IMR-90 (cell line): ENCODE measurements around the gene BBS5.

Experiments used
- CEBPB ChIP-seq: IDR thresholded peaks from 2 replicates; pipeline ENCODE4 v1.6.1; 2012; ENCODE audit warnings: low read depth, low read length, improper control_type of control experiment
- CHD1 ChIP-seq: IDR thresholded peaks from 2 replicates; pipeline ENCODE4 v1.6.1; 2012; ENCODE audit warnings: low read depth, low read length, improper control_type of control experiment
- ELK1 ChIP-seq: fragments of 150-350 bp; IDR thresholded peaks from 2 replicates; pipeline ENCODE4 v1.6.1; 2016; ENCODE audit warnings: low read depth, mild to moderate bottlenecking, low read length, moderate library complexity, borderline replicate concordance
- MAFK ChIP-seq: IDR thresholded peaks from 2 replicates; pipeline ENCODE4 v1.6.1; 2012; ENCODE audit warnings: low read depth, low read length, improper control_type of control experiment
- MAZ ChIP-seq: IDR thresholded peaks from 2 replicates; pipeline ENCODE4 v1.6.1; 2012; ENCODE audit warnings: low read depth, mild to moderate bottlenecking, low read length, improper control_type of control experiment, moderate library complexity, borderline replicate concordance
- MXI1 ChIP-seq: IDR thresholded peaks from 2 replicates; pipeline ENCODE4 v1.6.1; 2012; ENCODE audit warnings: low read depth, mild to moderate bottlenecking, low read length, moderate library complexity, borderline replicate concordance
- POLR2A ChIP-seq: IDR thresholded peaks from 2 replicates; pipeline ENCODE4 v1.6.1; 2012; ENCODE audit warnings: mild to moderate bottlenecking, low read depth, low read length
- RCOR1 ChIP-seq: IDR thresholded peaks from 2 replicates; pipeline ENCODE4 v1.6.1; 2012; ENCODE audit warnings: mild to moderate bottlenecking, low read length, improper control_type of control experiment; ENCODE audit not compliant: insufficient replicate concordance
- SMC3 ChIP-seq: fragments of 150-350 bp; IDR thresholded peaks from 2 replicates; pipeline ENCODE4 v1.6.1; 2016; ENCODE audit warnings: low read depth, mild to moderate bottlenecking, antibody characterized with exemption, low read length, moderate library complexity
- TF ChIP-seq, protein P1 (sequence below): conservative IDR thresholded peaks from 2 replicates; pipeline ENCODE4 v1.5.1; 2012; ENCODE audit warnings: mild to moderate bottlenecking, low read depth, low read length, improper control_type of control experiment

GRCh38 chr2:169513094-169513493, 33.8 kb downstream of the BBS5 start:
- no peak for TF ChIP-seq POLR2A
- TF ChIP-seq, protein P1, sequence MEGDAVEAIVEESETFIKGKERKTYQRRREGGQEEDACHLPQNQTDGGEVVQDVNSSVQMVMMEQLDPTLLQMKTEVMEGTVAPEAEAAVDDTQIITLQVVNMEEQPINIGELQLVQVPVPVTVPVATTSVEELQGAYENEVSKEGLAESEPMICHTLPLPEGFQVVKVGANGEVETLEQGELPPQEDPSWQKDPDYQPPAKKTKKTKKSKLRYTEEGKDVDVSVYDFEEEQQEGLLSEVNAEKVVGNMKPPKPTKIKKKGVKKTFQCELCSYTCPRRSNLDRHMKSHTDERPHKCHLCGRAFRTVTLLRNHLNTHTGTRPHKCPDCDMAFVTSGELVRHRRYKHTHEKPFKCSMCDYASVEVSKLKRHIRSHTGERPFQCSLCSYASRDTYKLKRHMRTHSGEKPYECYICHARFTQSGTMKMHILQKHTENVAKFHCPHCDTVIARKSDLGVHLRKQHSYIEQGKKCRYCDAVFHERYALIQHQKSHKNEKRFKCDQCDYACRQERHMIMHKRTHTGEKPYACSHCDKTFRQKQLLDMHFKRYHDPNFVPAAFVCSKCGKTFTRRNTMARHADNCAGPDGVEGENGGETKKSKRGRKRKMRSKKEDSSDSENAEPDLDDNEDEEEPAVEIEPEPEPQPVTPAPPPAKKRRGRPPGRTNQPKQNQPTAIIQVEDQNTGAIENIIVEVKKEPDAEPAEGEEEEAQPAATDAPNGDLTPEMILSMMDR = no peak
- TF ChIP-seq MAZ = no peak
- TF ChIP-seq CEBPB = no peak
- no peak for TF ChIP-seq ELK1
- TF ChIP-seq RCOR1 = no peak
- TF ChIP-seq MAFK = no peak
- TF ChIP-seq SMC3 = no peak
- no peak for TF ChIP-seq MXI1
- TF ChIP-seq CHD1 = no peak
